Testis (tissue), 2 donors: ENCODE data around the gene PROZ.

ENCODE experiments used
- CTCF ChIP-seq, 3 experiments: fragments of 450-650 bp in 2 of 3; fragments of 200-600 bp in 1 of 3; sonication (generic) in 1 of 3; IDR thresholded peaks; one replicate each; pipeline ENCODE4 v1.5.1; 2016 to 2019; ENCODE audit warnings: antibody characterized with exemption in 3 of 3, mild to moderate bottlenecking in 2 of 3, moderate library complexity in 1 of 3
- POLR2A ChIP-seq: fragments of 450-650 bp; IDR thresholded peaks from one replicate; pipeline ENCODE4 v1.6.1; 2017; ENCODE audit warnings: antibody characterized with exemption, mild to moderate bottlenecking, moderate library complexity

GRCh38 chr13:113164492-113164891 is 6.0 kb downstream of the PROZ start:
- TF ChIP-seq POLR2A (no peak), CTCF (IDR thresholded peaks at IDR 0.05) (no peak)
